Ishikawa (cell line): ENCODE measurements around the gene SH2D4B.

Experiments
- CEBPB ChIP-seq: IDR thresholded peaks from 2 replicates; pipeline ENCODE4 v1.6.1; 2012
- CREB1 ChIP-seq: IDR thresholded peaks from 2 replicates; pipeline ENCODE4 v1.6.1; 2012; ENCODE audit warnings: low read depth
- EGR1 ChIP-seq: IDR thresholded peaks from 2 replicates; pipeline ENCODE4 v1.6.1; 2012
- EP300 ChIP-seq: IDR thresholded peaks from 2 replicates; pipeline ENCODE4 v1.6.1; 2012; ENCODE audit warnings: borderline replicate concordance
- FOXM1 ChIP-seq: IDR thresholded peaks from 2 replicates; pipeline ENCODE4 v1.6.1; 2012; ENCODE audit warnings: low read depth, borderline replicate concordance
- MAX ChIP-seq: IDR thresholded peaks from 2 replicates; pipeline ENCODE4 v1.6.1; 2012
- NFIC ChIP-seq: IDR thresholded peaks from 2 replicates; pipeline ENCODE4 v1.6.1; 2012
- RAD21 ChIP-seq: IDR thresholded peaks from 2 replicates; pipeline ENCODE4 v1.6.1; 2012; ENCODE audit warnings: low read depth
- REST ChIP-seq: IDR thresholded peaks from 2 replicates; pipeline ENCODE4 v1.6.1; 2012; ENCODE audit warnings: low read depth, mild to moderate bottlenecking
- TAF1 ChIP-seq: IDR thresholded peaks from 2 replicates; pipeline ENCODE4 v1.6.1; 2012; ENCODE audit warnings: low read depth, mild to moderate bottlenecking
- TCF12 ChIP-seq: IDR thresholded peaks from 2 replicates; pipeline ENCODE4 v1.6.1; 2012; ENCODE audit warnings: low read depth
- TEAD4 ChIP-seq: IDR thresholded peaks from 2 replicates; pipeline ENCODE4 v1.6.1; 2012
- USF1 ChIP-seq: IDR thresholded peaks from 2 replicates; pipeline ENCODE4 v1.6.1; 2012
- YY1 ChIP-seq: IDR thresholded peaks from 2 replicates; pipeline ENCODE4 v1.6.1; 2012; ENCODE audit warnings: low read depth
- ZBTB7A ChIP-seq: IDR thresholded peaks from 2 replicates; pipeline ENCODE4 v1.6.1; 2012; ENCODE audit warnings: low read depth

The SH2D4B gene

GRCh38 chr10:80502621-80503583 is 34.8 kb upstream of the SH2D4B start:
- TF ChIP-seq CREB1 (no peak), USF1 (no peak), RAD21 (no peak), TEAD4 (no peak), CEBPB (no peak), TAF1 (no peak), NFIC (no peak)

GRCh38 chr10:80503584-80504157 is 34.0 kb upstream of the SH2D4B start:
- TF ChIP-seq RAD21 (no peak), TAF1 (no peak), NFIC (no peak), EP300 (no peak), REST (no peak), YY1 (no peak), TCF12 (no peak), MAX (no peak), TEAD4 (no peak), CREB1 (no peak), ZBTB7A (no peak), FOXM1 (no peak), CEBPB (no peak), USF1 (no peak), EGR1 (no peak)

GRCh38 chr10:80504158-80504811 is 33.4 kb upstream of the SH2D4B start:
- TF ChIP-seq TCF12 (no peak), ZBTB7A (no peak), TEAD4 (no peak), NFIC (no peak), RAD21 (no peak)

- no peak for TF ChIP-seq TCF12
- TF ChIP-seq CREB1, result no peak
- TF ChIP-seq REST, result no peak
These were observed 32.7 kb upstream of the SH2D4B start for GRCh38 chr10:80504897-80505465.

GRCh38 chr10:80506189-80506575 is 31.5 kb upstream of the SH2D4B start:
- TF ChIP-seq FOXM1, result no peak
- no peak for TF ChIP-seq TAF1
- no peak for TF ChIP-seq CREB1
- peak; percentile 55; the same call in 1 of the 2 replicates for TF ChIP-seq EP300
- TF ChIP-seq TEAD4, result peak; percentile 66
- no peak for TF ChIP-seq CEBPB
- no peak for TF ChIP-seq TCF12
- TF ChIP-seq RAD21, result no peak
- TF ChIP-seq MAX, result no peak
- no peak for TF ChIP-seq USF1
- peak; percentile 34; the same call in 1 of the 2 replicates for TF ChIP-seq YY1
- no peak for TF ChIP-seq EGR1
- TF ChIP-seq ZBTB7A, result no peak
- no peak for TF ChIP-seq NFIC
- TF ChIP-seq REST, result no peak
